Loucy (cell line): Measurements from ENCODE around the gene TMEM272.

Experiments
- EZH2phosphoT487 ChIP-seq: fragments of 200-600 bp; IDR thresholded peaks from 2 replicates; pipeline ENCODE4 v1.6.1; 2018; ENCODE audit warnings: antibody characterized with exemption, mild to moderate bottlenecking, moderate library complexity, borderline replicate concordance
- TF ChIP-seq, protein P1 (sequence below): fragments of 200-600 bp; sonication (generic); conservative IDR thresholded peaks from 2 replicates; pipeline ENCODE4 v1.5.1; 2014; ENCODE audit warnings: mild to moderate bottlenecking, antibody characterized with exemption, low read length

DNA sequence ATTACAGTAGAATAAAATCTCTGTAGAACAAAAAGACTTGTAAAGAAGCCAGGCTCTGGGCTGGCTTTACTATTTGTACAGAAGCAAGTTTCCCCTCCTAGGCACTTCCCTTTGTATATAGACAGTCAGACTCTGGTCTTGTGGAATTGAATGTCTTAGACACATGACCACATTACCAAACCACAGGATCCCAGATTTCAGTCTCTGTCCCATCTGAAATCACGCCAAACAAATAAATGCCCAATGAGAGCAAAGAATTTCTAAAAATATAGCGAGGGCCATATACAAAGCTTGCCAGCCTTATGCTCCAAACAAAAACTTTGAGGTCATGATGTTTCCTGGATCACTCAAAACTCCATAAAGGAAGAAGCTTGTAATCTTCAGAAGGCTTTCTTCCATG is 40.7 kb upstream of the TMEM272 start:
- TF ChIP-seq, protein P1, sequence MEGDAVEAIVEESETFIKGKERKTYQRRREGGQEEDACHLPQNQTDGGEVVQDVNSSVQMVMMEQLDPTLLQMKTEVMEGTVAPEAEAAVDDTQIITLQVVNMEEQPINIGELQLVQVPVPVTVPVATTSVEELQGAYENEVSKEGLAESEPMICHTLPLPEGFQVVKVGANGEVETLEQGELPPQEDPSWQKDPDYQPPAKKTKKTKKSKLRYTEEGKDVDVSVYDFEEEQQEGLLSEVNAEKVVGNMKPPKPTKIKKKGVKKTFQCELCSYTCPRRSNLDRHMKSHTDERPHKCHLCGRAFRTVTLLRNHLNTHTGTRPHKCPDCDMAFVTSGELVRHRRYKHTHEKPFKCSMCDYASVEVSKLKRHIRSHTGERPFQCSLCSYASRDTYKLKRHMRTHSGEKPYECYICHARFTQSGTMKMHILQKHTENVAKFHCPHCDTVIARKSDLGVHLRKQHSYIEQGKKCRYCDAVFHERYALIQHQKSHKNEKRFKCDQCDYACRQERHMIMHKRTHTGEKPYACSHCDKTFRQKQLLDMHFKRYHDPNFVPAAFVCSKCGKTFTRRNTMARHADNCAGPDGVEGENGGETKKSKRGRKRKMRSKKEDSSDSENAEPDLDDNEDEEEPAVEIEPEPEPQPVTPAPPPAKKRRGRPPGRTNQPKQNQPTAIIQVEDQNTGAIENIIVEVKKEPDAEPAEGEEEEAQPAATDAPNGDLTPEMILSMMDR, result no peak
- TF ChIP-seq EZH2phosphoT487, result no peak
